Activated effector memory CD4-positive, alpha-beta T cell treated with anti-CD3 and anti-CD28 coated beads, Interleukin-2, amount 50 U/mL, for 16 hours (primary cell): ENCODE results near the gene GFER.
"Not testable (repeated sequence)": the region's sequence is repeated elsewhere in the genome, so short reads cannot be mapped to it uniquely, and the experiment has no call there.

Source experiments
- DNase-seq: peaks from one replicate; pipeline ENCODE4 v3.0.0-alpha.2; 2020

Gene GFER

DNA sequence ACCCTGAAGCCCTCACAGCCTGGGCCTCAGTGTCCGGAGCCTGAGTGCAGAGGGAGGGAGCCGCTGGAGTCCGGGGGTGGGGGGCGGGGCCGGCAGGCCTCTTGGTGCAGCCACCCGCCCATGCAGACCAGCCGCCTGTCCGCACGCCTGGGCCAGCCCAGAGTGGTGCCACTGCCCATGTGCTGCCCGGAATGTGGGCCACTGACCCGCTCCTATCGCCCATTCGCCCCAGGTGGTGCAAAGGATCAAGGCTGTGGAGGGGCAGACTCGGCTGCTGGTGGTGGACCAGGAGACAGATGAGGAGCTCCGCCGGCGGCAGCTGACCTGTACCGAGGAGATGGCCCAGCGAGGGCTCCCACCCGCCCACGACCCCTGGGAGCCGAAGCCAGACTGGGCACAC, 45.4 kb downstream of the GFER start:
- no peak for DNase-seq

DNA sequence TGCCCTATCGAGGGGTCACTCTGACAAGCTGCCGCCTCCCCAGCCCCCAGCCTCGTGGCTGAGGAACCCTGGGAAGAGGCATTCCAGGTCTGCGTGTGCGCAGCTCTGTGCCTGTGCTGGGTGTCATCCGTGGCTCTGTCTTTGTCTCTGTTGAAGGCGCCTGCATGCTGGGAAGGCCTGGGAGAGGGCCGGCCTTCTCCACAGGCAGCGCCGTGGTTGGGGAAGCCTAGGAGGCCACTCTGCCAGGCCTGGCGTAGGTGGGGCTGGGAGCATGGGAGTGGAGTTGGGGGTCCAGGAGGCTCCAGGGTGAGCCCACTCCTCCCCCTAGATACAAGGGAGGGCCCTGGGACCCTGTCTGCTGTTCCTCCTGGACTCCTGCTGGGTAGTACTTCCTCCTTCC, 46.0 kb downstream of the GFER start:
- DNase-seq = no peak

DNA sequence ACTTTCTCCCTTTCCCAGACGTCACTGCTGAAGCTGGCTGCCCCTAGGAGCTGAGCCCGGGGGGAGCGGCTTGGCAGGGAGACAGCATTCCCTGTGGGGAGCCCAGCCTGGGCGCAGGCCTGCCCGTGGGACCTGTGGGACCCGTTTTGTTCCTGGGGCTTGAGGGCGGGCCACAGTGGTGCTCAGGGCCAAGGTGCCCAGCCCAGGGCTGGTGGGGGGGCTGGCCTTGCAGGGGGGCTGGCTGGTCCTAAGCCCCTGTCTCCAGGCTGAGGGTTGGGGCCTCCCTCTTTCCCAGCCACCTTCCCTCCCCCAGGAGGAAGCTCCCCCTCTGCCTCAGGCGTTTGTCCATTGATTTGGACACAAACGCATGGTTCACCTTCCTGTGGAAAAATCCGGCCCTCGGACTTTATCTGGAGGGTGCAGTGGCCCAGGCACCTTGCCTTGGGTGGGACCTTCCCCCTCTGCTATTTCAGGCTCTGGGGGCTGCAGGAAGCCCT, 47.1 kb downstream of the GFER start:
- no peak for DNase-seq

DNA sequence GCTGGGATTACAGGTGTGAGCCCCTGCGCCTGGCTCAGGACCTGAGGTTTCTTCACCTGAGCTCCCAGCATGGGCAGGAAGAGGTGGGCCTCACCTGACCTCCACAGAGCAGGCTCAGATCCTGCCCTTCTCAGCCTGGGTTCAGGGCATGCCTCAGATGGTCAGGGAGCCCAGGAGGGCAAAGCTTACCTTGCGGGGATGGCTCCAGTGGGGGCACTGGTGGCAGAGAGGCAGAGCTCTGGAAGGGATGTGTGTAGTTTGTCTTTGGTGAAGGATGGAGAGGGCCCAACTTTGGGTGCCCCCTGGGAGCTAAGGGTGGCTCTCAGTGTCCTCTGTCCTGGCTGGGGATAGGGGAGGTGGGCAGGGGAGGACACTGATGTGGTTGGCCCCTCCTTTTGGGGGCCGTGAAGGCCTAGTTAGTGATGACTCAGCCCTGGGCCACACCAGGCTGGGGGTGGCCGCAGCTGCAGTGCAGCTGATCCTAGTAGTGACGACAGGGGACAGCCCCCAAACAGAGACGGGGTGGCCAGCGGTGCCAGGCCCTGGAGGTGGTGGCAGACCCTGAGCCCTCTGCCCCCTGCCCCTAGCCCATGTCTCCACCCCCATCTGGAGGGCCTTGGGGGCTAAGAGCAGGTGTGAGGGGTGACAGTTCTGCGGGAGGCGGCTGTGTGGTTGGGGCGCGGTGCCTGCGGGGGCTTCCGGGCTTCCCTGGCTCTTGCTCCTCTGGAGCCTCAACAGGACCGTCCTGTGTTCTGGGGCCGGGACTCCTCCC, 48.5 kb downstream of the GFER start:
- no peak for DNase-seq

DNA sequence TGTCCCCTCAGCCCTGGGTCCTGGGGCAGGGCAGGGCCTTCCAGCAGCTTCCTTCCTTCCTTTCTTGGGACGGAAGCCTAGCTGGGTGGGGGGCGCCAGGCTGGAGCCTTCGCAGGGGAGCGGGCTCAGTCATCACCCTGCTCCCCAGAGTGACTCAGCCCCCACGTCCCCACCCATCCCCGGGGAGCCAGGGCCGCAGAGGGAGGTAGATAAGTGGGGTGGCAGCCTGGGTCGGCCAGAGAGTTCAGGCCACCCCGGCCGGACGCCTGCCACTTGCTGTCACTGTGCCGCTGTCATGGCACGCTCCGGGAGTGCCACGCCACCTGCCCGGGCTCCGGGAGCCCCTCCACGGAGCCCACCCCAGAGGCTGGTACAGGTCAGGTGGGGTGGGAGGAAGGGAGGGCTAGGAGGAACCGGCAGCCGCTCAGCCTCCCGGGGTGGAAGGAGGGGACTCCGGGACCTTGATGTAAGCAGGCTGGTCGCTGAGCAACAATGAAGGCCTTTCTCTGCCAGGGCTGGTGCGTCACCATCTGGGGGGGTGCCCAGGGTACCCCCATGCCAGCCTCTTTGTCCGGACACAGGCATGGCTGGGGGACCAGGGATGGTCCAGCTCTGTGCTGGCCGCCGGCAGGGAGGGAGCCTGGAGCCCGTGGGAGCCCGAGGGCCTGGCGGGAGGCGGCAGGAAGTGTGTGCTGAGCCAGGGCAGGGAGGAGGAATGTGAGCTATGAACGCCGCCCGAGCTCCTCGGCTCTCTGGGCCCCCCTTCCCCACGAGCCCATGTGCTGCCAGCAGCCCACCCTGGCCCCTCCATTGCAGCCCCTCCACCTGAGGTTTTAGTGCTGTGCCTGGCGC, 49.3 kb downstream of the GFER start:
- no peak for DNase-seq

DNA sequence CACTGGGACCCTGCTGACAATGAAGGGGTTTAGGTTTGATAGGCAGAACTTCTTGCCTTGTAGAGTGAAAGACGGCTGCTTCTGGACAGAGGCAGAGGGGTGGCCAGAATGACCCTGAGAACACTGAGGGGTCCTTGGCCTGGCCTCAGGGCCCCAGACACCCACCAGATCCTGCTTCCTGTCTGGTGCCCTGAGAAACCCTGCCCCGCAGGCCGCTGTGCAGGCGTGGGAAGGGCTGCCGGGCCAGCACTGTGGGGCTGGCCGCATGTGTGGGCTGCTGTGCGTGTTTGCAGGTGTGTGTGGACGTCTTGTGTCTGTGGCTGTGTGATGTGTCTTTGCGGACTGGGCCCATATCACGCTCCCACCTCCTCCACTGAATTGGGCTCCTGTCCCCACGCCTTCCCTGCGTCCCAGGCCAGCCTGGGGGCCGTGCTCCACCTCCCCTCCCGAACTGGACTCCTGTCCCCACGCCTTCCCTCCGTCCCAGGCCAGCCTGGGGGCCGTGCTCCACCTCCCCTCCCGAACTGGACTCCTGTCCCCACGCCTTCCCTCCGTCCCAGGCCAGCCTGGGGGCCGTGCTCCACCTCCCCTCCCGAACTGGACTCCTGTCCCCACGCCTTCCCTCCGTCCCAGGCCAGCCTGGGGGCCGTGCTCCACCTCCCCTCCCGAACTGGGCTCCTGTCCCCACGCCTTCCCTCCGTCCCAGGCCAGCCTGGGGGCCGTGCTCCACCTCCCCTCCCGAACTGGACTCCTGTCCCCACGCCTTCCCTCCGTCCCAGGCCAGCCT, 50.1 kb downstream of the GFER start:
- DNase-seq = not testable (repeated sequence)

DNA sequence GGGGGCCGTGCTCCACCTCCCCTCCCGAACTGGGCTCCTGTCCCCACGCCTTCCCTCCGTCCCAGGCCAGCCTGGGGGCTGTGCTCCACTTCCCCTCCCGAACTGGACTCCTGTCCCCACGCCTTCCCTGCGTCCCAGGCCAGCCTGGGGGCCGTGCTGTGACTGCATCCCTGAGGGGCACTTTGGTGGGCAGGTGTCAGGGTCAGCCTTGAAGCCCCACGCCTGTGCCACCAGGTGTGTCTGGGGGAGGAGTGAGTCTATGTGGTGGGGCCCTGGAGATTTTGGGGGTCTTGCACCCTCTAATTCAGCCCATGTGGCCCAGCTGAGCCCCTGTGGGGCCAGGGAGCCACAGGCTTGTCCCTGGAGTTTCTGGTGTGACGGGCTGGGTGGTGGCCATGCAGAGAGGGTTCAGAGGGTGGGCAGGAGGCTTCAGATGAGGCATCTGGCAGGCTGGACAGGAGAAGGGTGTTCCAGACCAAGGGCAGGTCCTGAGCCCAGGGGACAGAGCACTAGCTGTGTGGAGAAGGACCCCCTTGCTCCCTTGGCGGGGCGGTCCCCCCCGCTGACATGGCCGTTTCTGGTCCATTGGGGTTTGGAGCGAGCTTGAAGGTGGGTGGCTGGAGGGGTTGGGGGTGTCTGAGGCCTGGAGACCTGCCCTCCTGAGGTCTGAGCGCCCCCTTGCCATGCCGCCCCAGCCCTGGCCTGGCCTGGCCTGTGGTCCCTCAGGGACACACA, 50.9 kb downstream of the GFER start:
- DNase-seq = no peak

DNA sequence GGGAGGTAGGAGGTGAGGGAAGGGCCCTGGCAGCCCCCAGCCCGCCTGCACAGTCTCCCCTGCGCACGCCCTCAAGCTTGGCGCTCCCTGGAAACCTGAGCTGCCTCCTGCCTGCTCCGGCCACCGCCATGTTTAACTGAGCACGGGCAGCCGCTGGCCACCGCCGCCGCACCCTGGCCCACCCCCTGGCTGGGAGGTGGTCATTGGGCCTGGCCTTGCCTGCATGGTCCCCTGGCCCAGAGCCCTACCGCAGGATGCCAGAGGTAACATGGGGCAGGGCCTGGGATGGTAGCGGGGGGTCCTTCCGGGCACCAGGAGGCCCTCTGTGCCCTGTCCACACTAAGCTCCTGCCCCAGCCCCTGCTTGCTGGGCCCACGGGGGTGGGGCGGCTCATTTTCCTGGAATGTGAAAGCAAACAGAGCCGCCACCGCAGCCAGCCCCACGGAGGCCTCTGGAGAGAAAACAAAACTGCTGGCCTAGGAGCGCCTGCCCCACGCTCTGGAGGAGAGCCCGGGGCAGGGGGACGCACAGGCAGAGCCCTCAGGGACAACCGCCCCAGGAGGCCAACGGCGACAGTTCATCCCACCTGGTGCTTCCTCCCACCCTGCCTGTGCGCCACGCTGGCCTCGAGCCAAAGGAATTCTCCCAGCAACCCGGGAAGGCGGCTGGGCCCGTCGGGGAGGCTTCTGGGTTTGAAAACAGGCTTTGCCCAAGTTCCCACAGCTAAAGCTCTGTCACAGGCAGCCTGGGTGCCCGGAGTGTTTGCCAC, 51.6 kb downstream of the GFER start:
- DNase-seq = no peak

DNA sequence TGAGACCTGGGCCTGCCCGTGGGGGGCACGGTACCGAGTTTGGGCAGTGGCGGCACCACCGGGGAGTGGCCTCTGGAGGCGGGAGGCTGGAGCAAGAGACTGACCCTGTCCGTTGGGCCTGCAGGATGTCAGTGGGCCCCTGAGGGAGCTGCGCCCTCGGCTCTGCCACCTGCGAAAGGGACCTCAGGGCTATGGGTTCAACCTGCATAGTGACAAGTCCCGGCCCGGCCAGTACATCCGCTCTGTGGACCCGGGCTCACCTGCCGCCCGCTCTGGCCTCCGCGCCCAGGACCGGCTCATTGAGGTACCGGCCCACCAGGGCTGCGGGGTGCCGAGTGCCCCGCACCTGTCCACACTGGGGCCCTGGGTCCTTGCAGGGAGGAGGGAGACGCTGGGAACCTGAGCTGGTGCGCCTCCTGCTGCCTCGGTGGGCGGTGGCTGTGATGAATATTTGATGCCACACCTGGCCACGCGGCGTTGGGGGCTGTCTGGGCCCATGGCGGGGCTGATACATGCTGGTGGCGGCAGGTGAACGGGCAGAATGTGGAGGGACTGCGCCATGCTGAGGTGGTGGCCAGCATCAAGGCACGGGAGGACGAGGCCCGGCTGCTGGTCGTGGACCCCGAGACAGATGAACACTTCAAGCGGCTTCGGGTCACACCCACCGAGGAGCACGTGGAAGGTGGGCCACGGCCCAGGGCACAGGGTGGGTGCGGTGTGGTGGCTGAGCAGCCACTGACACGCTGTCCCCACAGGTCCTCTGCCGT, 52.4 kb downstream of the GFER start:
- no peak for DNase-seq

DNA sequence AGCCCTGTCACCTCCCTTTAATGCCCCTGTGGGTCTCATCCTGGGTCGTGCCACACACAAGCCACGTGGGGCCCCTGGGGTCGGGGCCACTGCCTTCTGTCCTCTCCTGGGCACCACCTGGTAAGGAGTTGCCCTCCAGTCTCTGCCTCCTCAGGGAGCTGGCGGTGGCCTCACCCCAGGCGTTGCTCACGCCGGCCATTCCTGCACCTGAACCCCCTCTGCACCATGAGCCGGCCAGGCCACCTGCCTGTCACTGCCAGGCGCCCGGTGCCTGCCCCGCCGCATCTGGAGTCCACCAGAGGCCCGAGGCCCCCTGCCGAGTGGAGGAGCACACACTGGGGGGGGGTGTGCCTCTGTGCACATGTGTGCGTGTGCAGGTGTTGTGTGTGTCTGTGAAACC, 53.1 kb downstream of the GFER start:
- no peak for DNase-seq
